GM18907 (cell line): ENCODE results near the gene CHURC1.

Experiments used
- ATAC-seq: cut with Tn5 transposase; IDR thresholded peaks from one replicate; pipeline ENCODE4 v1.9.1; 2021; ENCODE audit warnings: mild to moderate bottlenecking, moderate library complexity; ENCODE audit not compliant: unreplicated experiment

The CHURC1 gene

GRCh38 chr14:64937821-64938193, 23.6 kb downstream of the CHURC1 start:
- no peak for ATAC-seq

- no peak for ATAC-seq
Observed at GRCh38 chr14:64938972-64939816, 24.9 kb downstream of the CHURC1 start.

GRCh38 chr14:64939817-64940190, 25.5 kb downstream of the CHURC1 start:
- ATAC-seq: no peak

GRCh38 chr14:64940336-64940910, 26.2 kb downstream of the CHURC1 start:
- ATAC-seq: no peak

- no peak for ATAC-seq
Observed at GRCh38 chr14:64942531-64943111, 28.4 kb downstream of the CHURC1 start, which contains the start of gene GPX2. TSS of gene GPX2 (minus strand) at chr14:64942745. CDS start at chr14:64942726, 19 bp downstream.

- no peak for ATAC-seq
Observed at GRCh38 chr14:64943556-64943955, 29.3 kb downstream of the CHURC1 start.

- ATAC-seq: no peak
Observed at GRCh38 chr14:64944041-64944440, 29.8 kb downstream of the CHURC1 start.

- ATAC-seq: no peak
Observed at GRCh38 chr14:64944861-64945260, 30.6 kb downstream of the CHURC1 start.

GRCh38 chr14:64945431-64946178, 31.4 kb downstream of the CHURC1 start:
- ATAC-seq: no peak

GRCh38 chr14:64946310-64947045, 32.2 kb downstream of the CHURC1 start:
- ATAC-seq: no peak

- no peak for ATAC-seq
Observed at GRCh38 chr14:64947710-64948611, 33.7 kb downstream of the CHURC1 start.

GRCh38 chr14:64948612-64949210, 34.5 kb downstream of the CHURC1 start:
- no peak for ATAC-seq

GRCh38 chr14:64950889-64951288, 36.6 kb downstream of the CHURC1 start:
- no peak for ATAC-seq

- no peak for ATAC-seq
Observed at GRCh38 chr14:64951291-64951690, 37.0 kb downstream of the CHURC1 start.

GRCh38 chr14:64951724-64952123, 37.5 kb downstream of the CHURC1 start:
- no peak for ATAC-seq

GRCh38 chr14:64952598-64953309, 38.5 kb downstream of the CHURC1 start:
- ATAC-seq: peak; percentile 54

- ATAC-seq: no peak
Observed at GRCh38 chr14:64953310-64953654, 39.0 kb downstream of the CHURC1 start.

GRCh38 chr14:64953661-64954060, 39.4 kb downstream of the CHURC1 start:
- no peak for ATAC-seq
